Esophagus (tissue), 2 donors: ENCODE data around the gene EYS. TPM values are rescaled to one million over a fixed set of nuclear protein-coding genes. Genes with fewer than 3 reads are reported as not detected.
"Not testable (repeated sequence)": the region's sequence is repeated elsewhere in the genome, so short reads cannot be mapped to it uniquely, and the experiment has no call there.

Source experiments
- H3K27ac ChIP-seq, 2 donors: one replicate each; pipeline ENCODE4 v1.5.1; 2013; ENCODE audit warnings: low read depth in 2 of 2, mild to moderate bottlenecking in 2 of 2, inconsistent platforms in 1 of 2, low read length in 1 of 2, moderate library complexity in 1 of 2
- H3K27me3 ChIP-seq, 2 donors: one replicate each; pipeline ENCODE4 v1.6.1; 2013; ENCODE audit warnings: low read length in 2 of 2, control low read depth in 1 of 2, mild to moderate bottlenecking in 1 of 2; ENCODE audit not compliant: insufficient read depth in 2 of 2, control insufficient read depth in 1 of 2
- H3K36me3 ChIP-seq, 2 donors: one replicate each; pipeline ENCODE4 v1.6.1; 2013; ENCODE audit warnings: low read length in 1 of 2; ENCODE audit not compliant: control insufficient read depth in 2 of 2, insufficient read depth in 2 of 2
- H3K4me1 ChIP-seq, 2 donors: one replicate each; pipeline ENCODE4 v1.6.1; 2013; ENCODE audit warnings: low read length in 1 of 2; ENCODE audit not compliant: control insufficient read depth in 2 of 2, insufficient read depth in 2 of 2
- H3K4me3 ChIP-seq, 2 donors: one replicate each; pipeline ENCODE4 v1.5.1; 2013; ENCODE audit warnings: low read length in 2 of 2, mild to moderate bottlenecking in 2 of 2, low read depth in 1 of 2, moderate library complexity in 1 of 2
- H3K9me3 ChIP-seq, 2 donors: one replicate each; pipeline ENCODE4 v1.6.1; 2013; ENCODE audit warnings: mild to moderate bottlenecking in 2 of 2, low read depth in 1 of 2, low read length in 1 of 2, moderate library complexity in 1 of 2; ENCODE audit not compliant: control insufficient read depth in 2 of 2, insufficient read depth in 1 of 2
- WGBS, 2 donors: extraction: QIAGEN DNeasy Blood & Tissue Kit; methylation state at CpG; one replicate each; pipeline ENCODE4 v1.1.7; 2013; 5-methylcytosine and 5-hydroxymethylcytosine counted together
- polyA plus RNA-seq, 2 donors: library from polyadenylated mRNA; stranded (reverse); fragments of 200-250 nt; gene quantifications; one replicate each; pipeline ENCODE4 v1.2.3, GENCODE V29; 2013
- donor health status: healthy with polysubstance abuse.
- donor health status: Bipolar disorder and iron deficiency.

EYS gene
- polyA plus RNA-seq, 2 donors, result not detected

GRCh38 chr6:64486578-64487351 is 1220.3 kb downstream of the EYS start:
- 73 to 81% methylated on average over 3 of the region's 3 CpGs for WGBS, 2 donors
- no peak overlapping the region for H3K4me3 ChIP-seq
- no peak overlapping the region for H3K27ac ChIP-seq
- no peaks in the 10 kb centered on the region for H3K36me3 ChIP-seq
- no peaks in the 10 kb centered on the region for H3K27me3 ChIP-seq
- no peaks in the 10 kb centered on the region for H3K9me3 ChIP-seq
- no peaks in the 10 kb centered on the region for H3K4me1 ChIP-seq

- Histone ChIP-seq H3K36me3 (no peaks in the 10 kb centered on the region), H3K9me3 (no peaks in the 10 kb centered on the region), H3K4me3 (no peak overlapping the region), H3K4me1 (no peaks in the 10 kb centered on the region), H3K27me3 (no peaks in the 10 kb centered on the region), H3K27ac (no peak overlapping the region)
- 60 to 77% methylated on average over 2 of the region's 2 CpGs for WGBS, 2 donors
Observed at GRCh38 chr6:64483956-64484499, 1223.0 kb downstream of the EYS start.

GRCh38 chr6:64482631-64483030 is 1224.4 kb downstream of the EYS start:
- WGBS, 2 donors, result 68 to 72% methylated on average over 2 of the region's 2 CpGs

GRCh38 chr6:64479134-64479533 is 1227.9 kb downstream of the EYS start:
- no peak overlapping the region for H3K4me3 ChIP-seq
- WGBS, 2 donors, result 84 to 87% methylated on average over 1 of the region's 1 CpG
- H3K4me1 ChIP-seq, result no peaks in the 10 kb centered on the region
- H3K27me3 ChIP-seq, result no peaks in the 10 kb centered on the region
- H3K27ac ChIP-seq, result no peak overlapping the region
- H3K9me3 ChIP-seq, result no peaks in the 10 kb centered on the region
- H3K36me3 ChIP-seq, result no peaks in the 10 kb centered on the region

More at GRCh38 chr6:64482631-64483030, 1224.4 kb downstream of the EYS start:
- Histone ChIP-seq H3K4me3 (no peak overlapping the region), H3K27me3 (no peaks in the 10 kb centered on the region), H3K4me1 (no peaks in the 10 kb centered on the region), H3K9me3 (no peaks in the 10 kb centered on the region), H3K27ac (no peak overlapping the region), H3K36me3 (no peaks in the 10 kb centered on the region)

- H3K4me1 ChIP-seq, result no peaks in the 10 kb centered on the region
- H3K27ac ChIP-seq, result no peak overlapping the region
- H3K9me3 ChIP-seq, result no peaks in the 10 kb centered on the region
- no peaks in the 10 kb centered on the region for H3K27me3 ChIP-seq
- WGBS, 2 donors, result 52 to 56% methylated on average over 3 of the region's 3 CpGs
- no peaks in the 10 kb centered on the region for H3K36me3 ChIP-seq
- H3K4me3 ChIP-seq, result no peak overlapping the region
Observed at GRCh38 chr6:64477391-64477790, 1229.6 kb downstream of the EYS start.

GRCh38 chr6:64476935-64477334 is 1230.1 kb downstream of the EYS start:
- H3K4me3 ChIP-seq, result no peak overlapping the region
- H3K4me1 ChIP-seq, result no peaks in the 10 kb centered on the region
- H3K27me3 ChIP-seq, result no peaks in the 10 kb centered on the region
- H3K27ac ChIP-seq, result no peak overlapping the region
- 43 to 52% methylated on average over 2 of the region's 2 CpGs for WGBS, 2 donors
- H3K9me3 ChIP-seq, result no peaks in the 10 kb centered on the region
- no peaks in the 10 kb centered on the region for H3K36me3 ChIP-seq

GRCh38 chr6:64469405-64469804 is 1237.6 kb downstream of the EYS start:
- H3K9me3 ChIP-seq, H3K36me3 ChIP-seq: not testable (repeated sequence)

GRCh38 chr6:64467656-64468055 is 1239.4 kb downstream of the EYS start:
- 85 to 98% methylated on average over 1 of the region's 1 CpG for WGBS, 2 donors

More at GRCh38 chr6:64469405-64469804, 1237.6 kb downstream of the EYS start:
- H3K27me3 ChIP-seq, H3K4me3 ChIP-seq, H3K27ac ChIP-seq, H3K4me1 ChIP-seq: not testable (repeated sequence)
- 76 to 77% methylated on average over 12 of the region's 12 CpGs for WGBS, 2 donors

GRCh38 chr6:64459411-64459944 is 1247.5 kb downstream of the EYS start:
- H3K27ac ChIP-seq, result no peak overlapping the region
- no peaks in the 10 kb centered on the region for H3K27me3 ChIP-seq
- WGBS, 2 donors, result 50 to 65% methylated on average over 1 of the region's 1 CpG
- no peaks in the 10 kb centered on the region for H3K36me3 ChIP-seq
- H3K4me3 ChIP-seq, result no peak overlapping the region
- no peaks in the 10 kb centered on the region for H3K4me1 ChIP-seq
- H3K9me3 ChIP-seq, result no peaks in the 10 kb centered on the region

More at GRCh38 chr6:64467656-64468055, 1239.4 kb downstream of the EYS start:
- H3K4me3 ChIP-seq, result no peak overlapping the region
- no peak overlapping the region for H3K27ac ChIP-seq
- H3K36me3 ChIP-seq, result no peaks in the 10 kb centered on the region
- peaks cover 0 to 5% of the 10 kb centered on the region in 2 donors for H3K9me3 ChIP-seq
- no peaks in the 10 kb centered on the region for H3K27me3 ChIP-seq
- H3K4me1 ChIP-seq, result no peaks in the 10 kb centered on the region

- H3K27me3 ChIP-seq, H3K4me1 ChIP-seq, H3K36me3 ChIP-seq, H3K9me3 ChIP-seq, H3K4me3 ChIP-seq, H3K27ac ChIP-seq: not testable (repeated sequence)
- WGBS, 2 donors, result 91 to 92% methylated on average over 6 of the region's 6 CpGs
Observed at GRCh38 chr6:64448101-64448500, 1258.9 kb downstream of the EYS start.
